Liver (tissue), 3 donors: Measurements from ENCODE around the gene MRTFB.

Experiments
- ATF3 ChIP-seq: IDR thresholded peaks from 2 replicates; pipeline ENCODE4 v1.6.1; 2016; ENCODE audit warnings: antibody characterized with exemption
- CTCF ChIP-seq: fragments of 150-350 bp; IDR thresholded peaks from 2 replicates; pipeline ENCODE4 v1.5.1; 2017; ENCODE audit warnings: improper control_type of control experiment, low read depth, low read length; ENCODE audit not compliant: missing input control
- FOXA1 ChIP-seq: IDR thresholded peaks from 2 replicates; pipeline ENCODE4 v1.6.1; 2016; ENCODE audit warnings: antibody characterized with exemption
- JUND ChIP-seq, 2 donors: IDR thresholded peaks; 2 replicates each; pipeline ENCODE4 v1.6.1; 2016; ENCODE audit warnings: antibody characterized with exemption in 2 of 2
- RAD21 ChIP-seq, 2 donors: IDR thresholded peaks; 2 replicates each; pipeline ENCODE4 v1.6.1; 2016; ENCODE audit warnings: antibody characterized with exemption in 2 of 2, mild to moderate bottlenecking in 2 of 2
- REST ChIP-seq: IDR thresholded peaks from 2 replicates; pipeline ENCODE4 v1.6.1; 2016; ENCODE audit warnings: antibody characterized with exemption, mild to moderate bottlenecking
- SP1 ChIP-seq: IDR thresholded peaks from 2 replicates; pipeline ENCODE4 v1.6.1; 2018; ENCODE audit warnings: antibody characterized with exemption, mild to moderate bottlenecking
- TAF1 ChIP-seq: conservative IDR thresholded peaks from 2 replicates; pipeline ENCODE4 v1.6.1; 2016; ENCODE audit warnings: antibody characterized with exemption, mild to moderate bottlenecking
- YY1 ChIP-seq: IDR thresholded peaks from 2 replicates; pipeline ENCODE4 v1.6.1; 2016; ENCODE audit warnings: antibody characterized with exemption, mild to moderate bottlenecking
- ZBTB33 ChIP-seq: IDR thresholded peaks from 2 replicates; pipeline ENCODE4 v1.6.1; 2016; ENCODE audit warnings: antibody characterized with exemption
- donor health status: healthy.
- donor health status: healthy.

- TF ChIP-seq REST (no peak), CTCF (no peak), ZBTB33 (no peak), SP1 (no peak), YY1 (no peak), JUND (IDR thresholded peaks at IDR 0.05) (no peak), RAD21 (IDR thresholded peaks at IDR 0.05) (no peak), TAF1 (no peak), FOXA1 (no peak), ATF3 (no peak)
Measured at GRCh38 chr16:14236401-14236800, 165.3 kb downstream of the MRTFB start.
